K562 (cell line): Measurements from ENCODE around the gene PKD1L1. TPM values are rescaled to one million over a fixed set of nuclear protein-coding genes. Genes with fewer than 3 reads are reported as not detected.

ENCODE experiments used
- GTF2E2 ChIP-seq: fragments of 200-800 bp; sonication (Bioruptor generic); IDR thresholded peaks from 2 replicates; pipeline ENCODE4 v1.6.1; 2016; ENCODE audit warnings: missing genetic modification characterization, missing compliant biosample characterization
- ILK ChIP-seq: fragments of 450-650 bp; IDR thresholded peaks from 2 replicates; pipeline ENCODE4 v1.6.1; 2016; ENCODE audit warnings: missing genetic modification characterization, low read depth, mild to moderate bottlenecking, missing compliant biosample characterization, moderate library complexity, borderline replicate concordance
- NR0B1 ChIP-seq: fragments of 450-650 bp; IDR thresholded peaks from one replicate; pipeline ENCODE4 v1.6.1; 2018; ENCODE audit warnings: mild to moderate bottlenecking, moderate library complexity; ENCODE audit not compliant: partially characterized antibody
- RBM34 ChIP-seq: fragments of 200-400 bp; formaldehyde crosslinking; IDR thresholded peaks from 2 replicates; pipeline ENCODE4 v1.6.1; 2018; ENCODE audit warnings: low read length, borderline replicate concordance; ENCODE audit not compliant: insufficient read depth
- USF1 ChIP-seq: sonication (generic); formaldehyde crosslinking; IDR thresholded peaks from 2 replicates; pipeline ENCODE4 v1.9.0; 2022; ENCODE audit warnings: mild to moderate bottlenecking, missing genetic modification reagents
- ZNF232 ChIP-seq: sonication (generic); formaldehyde crosslinking; IDR thresholded peaks from 2 replicates; pipeline ENCODE4 v1.8.0; 2022; ENCODE audit warnings: mild to moderate bottlenecking, missing genetic modification reagents
- ZNF395 ChIP-seq: fragments of 200-800 bp; sonication (Bioruptor generic); IDR thresholded peaks from 2 replicates; pipeline ENCODE4 v1.6.1; 2017; ENCODE audit warnings: missing genetic modification characterization, missing compliant biosample characterization
- polyA plus RNA-seq, 8 experiments: library from polyadenylated mRNA; depleted of rRNA in 4 of 8; stranded (reverse) in 5 of 8; unstranded in 3 of 8; fragments of >200 nt; fragmentation: Nextera tagmentation in 2 of 8; fragmentation: Illumina TruSeq in 1 of 8; extraction: Ambion mirVana in 2 of 8; extraction: Trizol in 1 of 8; gene quantifications; 2 replicates each; pipeline versions ENCODE4 v1.2.1 to v1.2.3, GENCODE V29; 2011 to 2014; ENCODE audit warnings: inconsistent platforms in 1 of 8, missing spikeins in 1 of 8
- total RNA-seq, 7 experiments: library from RNA; depleted of rRNA in 6 of 7; stranded (reverse); fragments of >200 nt in 6 of 7; fragmentation: Illumina TruSeq in 2 of 7; extraction: Trizol in 2 of 7; gene quantifications; 2 replicates each; pipeline versions ENCODE4 v1.2.1 to v1.2.3, GENCODE V29; 2011 to 2021; ENCODE audit warnings: low replicate concordance in 1 of 7

Gene PKD1L1
- total and polyA plus RNA-seq, 9 of the 15 experiments (the other 6 are each of a cell fraction or from before 2014, with no cell fraction given) = 0.01 to 0.02 TPM; not detected in 7

GRCh38 chr7:47949703-47950102 lies 1.4 kb upstream of the PKD1L1 start (continued):
- no peak for TF ChIP-seq NR0B1
- no peak for TF ChIP-seq ZNF395 (CRISPR knock-in tag)
- TF ChIP-seq GTF2E2 (tag) = no peak
- no peak for TF ChIP-seq RBM34
- TF ChIP-seq ILK (tag) = no peak
- no peak for TF ChIP-seq USF1 (CRISPR knock-in tag)
- TF ChIP-seq ZNF232 (CRISPR knock-in tag) = no peak
